HG02588 (cell line): ENCODE measurements around the gene VAT1.

Experiments used
- ATAC-seq: cut with Tn5 transposase; IDR thresholded peaks from one replicate; pipeline ENCODE4 v1.9.1; 2021; ENCODE audit warnings: mild to moderate bottlenecking, moderate library complexity; ENCODE audit not compliant: unreplicated experiment

The VAT1 gene

GRCh38 chr17:43027091-43028032 lies 5.2 kb upstream of the VAT1 start:
- no peak for ATAC-seq

GRCh38 chr17:43026595-43026994 lies 4.4 kb upstream of the VAT1 start:
- ATAC-seq, result no peak

- no peak for ATAC-seq
These were observed 3.8 kb upstream of the VAT1 start for GRCh38 chr17:43025766-43026537.

- ATAC-seq, result no peak
These were observed 3.1 kb upstream of the VAT1 start for GRCh38 chr17:43025290-43025657.

GRCh38 chr17:43024407-43025289 lies 2.5 kb upstream of the VAT1 start, which contains the start of gene RND2:
TSS of gene RND2 (plus strand) at chr17:43025231. CDS start at chr17:43025348, 117 bp downstream.
- no peak for ATAC-seq

- ATAC-seq, result no peak
These were observed 1.1 kb downstream of the VAT1 start for GRCh38 chr17:43020789-43021740.

- no peak for ATAC-seq
These were observed 2.1 kb downstream of the VAT1 start for GRCh38 chr17:43020030-43020621.

GRCh38 chr17:43019418-43019817 lies 2.8 kb downstream of the VAT1 start:
- ATAC-seq, result no peak

GRCh38 chr17:43018932-43019331 lies 3.3 kb downstream of the VAT1 start:
- ATAC-seq, result no peak

GRCh38 chr17:43018008-43018853 lies 4.0 kb downstream of the VAT1 start:
- ATAC-seq, result no peak

GRCh38 chr17:43016216-43016615 lies 6.0 kb downstream of the VAT1 start:
- ATAC-seq, result no peak

- ATAC-seq, result no peak
These were observed 6.6 kb downstream of the VAT1 start for GRCh38 chr17:43015579-43015978.

GRCh38 chr17:43014649-43015542 lies 7.3 kb downstream of the VAT1 start:
- ATAC-seq, result no peak

GRCh38 chr17:43014020-43014648 lies 8.1 kb downstream of the VAT1 start:
- ATAC-seq, result no peak

GRCh38 chr17:43013296-43013695 lies 8.9 kb downstream of the VAT1 start:
- no peak for ATAC-seq

GRCh38 chr17:43011728-43012472 lies 10.3 kb downstream of the VAT1 start:
- ATAC-seq, result no peak
